Hepatocyte (in vitro differentiated cells): Measurements from ENCODE around the gene CGREF1. TPM values are rescaled to one million over a fixed set of nuclear protein-coding genes. Genes with fewer than 3 reads are reported as not detected.

Experiments
- DNase-seq: peaks from one replicate; pipeline ENCODE4 v3.0.0-alpha.2; 2016; ENCODE audit warnings: low spot score
- H2AFZ ChIP-seq: fragments of 200-600 bp; sonication (generic); 2 replicates; pipeline ENCODE4 v1.6.0; 2016; ENCODE audit warnings: antibody characterized with exemption, mild to moderate bottlenecking
- H3K27ac ChIP-seq: fragments of 200-600 bp; sonication (generic); 2 replicates; pipeline ENCODE4 v1.5.1; 2016; ENCODE audit warnings: mild to moderate bottlenecking
- H3K27me3 ChIP-seq: fragments of 200-600 bp; sonication (generic); 2 replicates; pipeline ENCODE4 v1.6.1; 2016
- H3K36me3 ChIP-seq: fragments of 200-600 bp; sonication (generic); replicated peaks from 2 replicates; pipeline ENCODE4 v1.5.1; 2016; ENCODE audit warnings: low read depth; ENCODE audit not compliant: insufficient read depth
- H3K4me1 ChIP-seq: fragments of 200-600 bp; sonication (generic); 2 replicates; pipeline ENCODE4 v1.5.1; 2016; ENCODE audit warnings: mild to moderate bottlenecking, moderate library complexity; ENCODE audit not compliant: insufficient read depth
- H3K4me2 ChIP-seq: fragments of 200-600 bp; sonication (generic); 2 replicates; pipeline ENCODE4 v1.6.0; 2016
- H3K4me3 ChIP-seq: fragments of 200-600 bp; sonication (generic); 2 replicates; pipeline ENCODE4 v1.5.1; 2016; ENCODE audit warnings: mild to moderate bottlenecking
- H3K79me2 ChIP-seq: fragments of 200-600 bp; sonication (generic); 2 replicates; pipeline ENCODE4 v1.6.0; 2017; ENCODE audit warnings: mild to moderate bottlenecking
- H3K9me2 ChIP-seq: fragments of 200-600 bp; sonication (generic); replicated peaks from 2 replicates; pipeline ENCODE4 v1.6.0; 2017; ENCODE audit warnings: mild to moderate bottlenecking; ENCODE audit not compliant: insufficient read depth
- H3K9me3 ChIP-seq: fragments of 200-600 bp; sonication (generic); 2 replicates; pipeline ENCODE4 v1.5.1; 2016; ENCODE audit warnings: low read depth, mild to moderate bottlenecking
- H4K20me1 ChIP-seq: fragments of 200-600 bp; sonication (generic); 2 replicates; pipeline ENCODE4 v1.6.0; 2016; ENCODE audit warnings: mild to moderate bottlenecking; ENCODE audit not compliant: insufficient read depth, poor library complexity, severe bottlenecking
- EZH2 ChIP-seq: fragments of 200-600 bp; sonication (generic); IDR thresholded peaks from 2 replicates; pipeline ENCODE4 v1.6.1; 2016; ENCODE audit warnings: antibody characterized with exemption, mild to moderate bottlenecking, borderline replicate concordance
- EZH2phosphoT487 ChIP-seq: fragments of 200-600 bp; sonication (generic); IDR thresholded peaks from one replicate; pipeline ENCODE4 v1.6.1; 2018; ENCODE audit warnings: antibody characterized with exemption, mild to moderate bottlenecking, low read depth, moderate library complexity; ENCODE audit not compliant: unreplicated experiment, severe bottlenecking
- WGBS: methylation state at CpG from one replicate; pipeline ENCODE4 v1.1.6; 2016; ENCODE audit warnings: low lambda C conversion rate; ENCODE audit errors: missing lambda C conversion rate; 5-methylcytosine and 5-hydroxymethylcytosine counted together
- polyA plus RNA-seq: library from polyadenylated mRNA; unstranded; fragments of >200 nt; fragmentation: Nextera tagmentation; extraction: Ambion mirVana; gene quantifications from 2 replicates; pipeline ENCODE4 v1.2.1, GENCODE V29; 2016
- total RNA-seq: library from RNA; depleted of rRNA; stranded (reverse); fragments of >200 nt; gene quantifications from 2 replicates; pipeline ENCODE4 v1.2.3, GENCODE V29; 2014
- TF ChIP-seq, protein P1 (sequence below): fragments of 200-600 bp; sonication (generic); IDR thresholded peaks from 2 replicates; pipeline ENCODE4 v1.5.1; 2016; ENCODE audit warnings: antibody characterized with exemption, mild to moderate bottlenecking; ENCODE audit not compliant: poor library complexity

CGREF1 gene
- total and polyA plus RNA-seq, 2 experiments from 2014 or later: 1.8 to 2.5 TPM

DNA sequence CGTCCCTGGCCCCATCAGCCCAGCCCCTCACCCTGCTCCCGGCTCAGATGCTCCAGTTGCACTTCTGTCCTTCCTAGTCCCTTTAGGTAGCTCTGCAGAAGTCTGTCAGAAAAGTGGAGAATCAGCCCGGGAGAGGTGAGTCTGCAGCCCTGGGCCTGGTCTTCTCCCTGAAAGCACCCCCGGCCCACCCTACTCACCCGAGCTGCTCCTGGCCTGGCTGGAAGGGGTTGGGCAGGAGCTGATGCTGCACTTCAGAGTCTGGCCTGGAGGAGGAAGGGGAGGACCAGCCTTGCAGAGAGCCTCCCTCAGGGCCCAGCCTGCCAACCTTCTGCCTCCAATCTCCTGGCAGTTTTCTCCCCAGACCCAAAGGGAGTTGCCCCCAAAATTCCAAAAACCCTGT lies 16.6 kb downstream of the CGREF1 start:
- no peak overlapping the region for H3K4me2 ChIP-seq
- DNase-seq: no peak

DNA sequence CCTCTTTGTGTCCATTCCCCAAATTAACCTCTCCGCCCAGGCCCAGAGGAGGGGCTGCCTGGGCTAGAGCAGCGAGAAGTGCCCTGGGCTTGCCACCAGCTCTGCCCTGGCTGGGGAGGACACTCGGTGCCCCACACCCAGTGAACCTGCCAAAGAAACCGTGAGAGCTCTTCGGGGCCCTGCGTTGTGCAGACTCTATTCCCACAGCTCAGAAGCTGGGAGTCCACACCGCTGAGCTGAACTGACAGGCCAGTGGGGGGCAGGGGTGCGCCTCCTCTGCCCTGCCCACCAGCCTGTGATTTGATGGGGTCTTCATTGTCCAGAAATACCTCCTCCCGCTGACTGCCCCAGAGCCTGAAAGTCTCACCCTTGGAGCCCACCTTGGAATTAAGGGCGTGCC lies 18.9 kb downstream of the CGREF1 start:
- Histone ChIP-seq H3K9me3 (no peaks in the 10 kb centered on the region), H3K4me2 (no peak overlapping the region), H3K27ac (no peak overlapping the region), H3K9me2 (no peaks in the 10 kb centered on the region), H3K27me3 (no peaks in the 10 kb centered on the region), H3K4me1 (peaks cover 8% of the 10 kb centered on the region), H4K20me1 (no peaks in the 10 kb centered on the region), H2AFZ (no peak overlapping the region), H3K79me2 (no peaks in the 10 kb centered on the region), H3K4me3 (no peak overlapping the region), H3K36me3 (no peaks in the 10 kb centered on the region)
- TF ChIP-seq EZH2phosphoT487: no peak
- TF ChIP-seq EZH2: no peak
- TF ChIP-seq, protein P1, sequence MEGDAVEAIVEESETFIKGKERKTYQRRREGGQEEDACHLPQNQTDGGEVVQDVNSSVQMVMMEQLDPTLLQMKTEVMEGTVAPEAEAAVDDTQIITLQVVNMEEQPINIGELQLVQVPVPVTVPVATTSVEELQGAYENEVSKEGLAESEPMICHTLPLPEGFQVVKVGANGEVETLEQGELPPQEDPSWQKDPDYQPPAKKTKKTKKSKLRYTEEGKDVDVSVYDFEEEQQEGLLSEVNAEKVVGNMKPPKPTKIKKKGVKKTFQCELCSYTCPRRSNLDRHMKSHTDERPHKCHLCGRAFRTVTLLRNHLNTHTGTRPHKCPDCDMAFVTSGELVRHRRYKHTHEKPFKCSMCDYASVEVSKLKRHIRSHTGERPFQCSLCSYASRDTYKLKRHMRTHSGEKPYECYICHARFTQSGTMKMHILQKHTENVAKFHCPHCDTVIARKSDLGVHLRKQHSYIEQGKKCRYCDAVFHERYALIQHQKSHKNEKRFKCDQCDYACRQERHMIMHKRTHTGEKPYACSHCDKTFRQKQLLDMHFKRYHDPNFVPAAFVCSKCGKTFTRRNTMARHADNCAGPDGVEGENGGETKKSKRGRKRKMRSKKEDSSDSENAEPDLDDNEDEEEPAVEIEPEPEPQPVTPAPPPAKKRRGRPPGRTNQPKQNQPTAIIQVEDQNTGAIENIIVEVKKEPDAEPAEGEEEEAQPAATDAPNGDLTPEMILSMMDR: no peak
- 85% methylated on average over 9 of the region's 10 CpGs for WGBS
- DNase-seq: no peak

More for the DNA sequence above, 16.6 kb downstream of the CGREF1 start:
- no peak overlapping the region for H3K4me3 ChIP-seq
- TF ChIP-seq EZH2phosphoT487 (no peak), EZH2 (no peak)
- TF ChIP-seq, protein P1: no peak
- no peaks in the 10 kb centered on the region for H3K9me3 ChIP-seq
- no peaks in the 10 kb centered on the region for H3K9me2 ChIP-seq
- H3K36me3 ChIP-seq: no peaks in the 10 kb centered on the region
- no peak overlapping the region for H3K27ac ChIP-seq
- WGBS: 76% methylated on average over 5 of the region's 5 CpGs
- no peaks in the 10 kb centered on the region for H3K4me1 ChIP-seq
- H3K79me2 ChIP-seq: no peaks in the 10 kb centered on the region
- no peaks in the 10 kb centered on the region for H3K27me3 ChIP-seq
- no peak overlapping the region for H2AFZ ChIP-seq
- no peaks in the 10 kb centered on the region for H4K20me1 ChIP-seq

DNA sequence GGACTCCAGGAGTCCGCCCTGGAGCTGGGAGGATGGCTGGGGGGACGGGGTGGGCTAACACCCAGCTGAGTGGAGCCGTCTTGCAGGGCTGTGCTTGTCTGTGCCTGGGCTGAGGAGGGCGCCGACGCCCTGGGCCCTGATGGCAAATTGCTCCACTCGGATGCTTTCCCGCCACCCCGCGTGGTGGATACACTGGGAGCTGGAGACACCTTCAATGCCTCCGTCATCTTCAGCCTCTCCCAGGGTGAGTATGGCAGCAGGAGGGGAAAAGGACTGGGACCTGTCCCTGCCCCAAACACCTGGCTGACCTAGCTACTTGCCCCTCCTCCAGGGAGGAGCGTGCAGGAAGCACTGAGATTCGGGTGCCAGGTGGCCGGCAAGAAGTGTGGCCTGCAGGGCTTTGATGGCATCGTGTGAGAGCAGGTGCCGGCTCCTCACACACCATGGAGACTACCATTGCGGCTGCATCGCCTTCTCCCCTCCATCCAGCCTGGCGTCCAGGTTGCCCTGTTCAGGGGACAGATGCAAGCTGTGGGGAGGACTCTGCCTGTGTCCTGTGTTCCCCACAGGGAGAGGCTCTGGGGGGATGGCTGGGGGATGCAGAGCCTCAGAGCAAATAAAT lies 19.5 kb downstream of the CGREF1 start:
- Histone ChIP-seq H3K9me3 (no peaks in the 10 kb centered on the region), H3K27me3 (no peaks in the 10 kb centered on the region), H2AFZ (no peak overlapping the region), H3K36me3 (no peaks in the 10 kb centered on the region), H3K9me2 (no peaks in the 10 kb centered on the region), H3K4me1 (peaks cover 8% of the 10 kb centered on the region), H4K20me1 (no peaks in the 10 kb centered on the region), H3K4me2 (no peak overlapping the region), H3K4me3 (no peak overlapping the region), H3K79me2 (no peaks in the 10 kb centered on the region), H3K27ac (no peak overlapping the region)
- DNase-seq: no peak
- 95% methylated on average over 19 of the region's 19 CpGs for WGBS
- TF ChIP-seq EZH2phosphoT487 (no peak), EZH2 (no peak)
- TF ChIP-seq, protein P1: no peak

DNA sequence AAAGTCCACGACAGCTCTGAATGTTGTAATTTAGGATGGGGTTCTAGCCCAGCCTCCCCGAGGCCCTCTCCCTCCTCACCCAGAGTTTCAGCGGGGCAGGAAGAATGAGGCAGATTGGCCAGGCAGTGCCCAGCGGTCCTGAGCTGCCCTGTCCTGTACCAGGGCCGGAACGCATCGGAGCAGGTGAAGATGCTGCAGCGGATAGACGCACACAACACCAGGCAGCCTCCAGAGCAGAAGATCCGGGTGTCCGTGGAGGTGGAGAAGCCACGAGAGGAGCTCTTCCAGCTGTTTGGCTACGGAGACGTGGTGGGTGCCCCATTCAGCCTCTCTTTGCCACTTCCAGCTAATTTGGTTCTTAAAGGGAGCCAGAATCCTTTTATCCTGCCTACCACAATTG lies 21.6 kb downstream of the CGREF1 start:
- H3K4me1 ChIP-seq: peaks cover 24% of the 10 kb centered on the region
- no peaks in the 10 kb centered on the region for H3K36me3 ChIP-seq
- H3K9me3 ChIP-seq: no peaks in the 10 kb centered on the region
- H4K20me1 ChIP-seq: no peaks in the 10 kb centered on the region
- no peak overlapping the region for H3K4me2 ChIP-seq
- WGBS: 92% methylated on average over 14 of the region's 14 CpGs
- H3K9me2 ChIP-seq: no peaks in the 10 kb centered on the region
- no peak overlapping the region for H3K27ac ChIP-seq
- H3K27me3 ChIP-seq: no peaks in the 10 kb centered on the region
- no peak overlapping the region for H3K4me3 ChIP-seq
- H2AFZ ChIP-seq: no peak overlapping the region
- TF ChIP-seq EZH2 (no peak), EZH2phosphoT487 (no peak)
- TF ChIP-seq, protein P1: no peak
- DNase-seq: no peak
- H3K79me2 ChIP-seq: no peaks in the 10 kb centered on the region
